Mesenchymal stem cell (in vitro differentiated cells and primary cell): Measurements from ENCODE around the gene SKOR1.

ENCODE experiments used
- DNase-seq: peaks from one replicate; pipeline ENCODE4 v3.0.0-alpha.2; 2013
- H2AFZ ChIP-seq: one replicate; pipeline ENCODE4 v1.6.1; 2013; ENCODE audit warnings: low read depth, mild to moderate bottlenecking, control low read depth, inconsistent platforms, low read length, moderate library complexity
- H2AK5ac ChIP-seq: 2 replicates; pipeline ENCODE4 v1.6.1; 2013; ENCODE audit warnings: low read length, moderate library complexity, mild to moderate bottlenecking, inconsistent platforms; ENCODE audit not compliant: severe bottlenecking
- H2BK120ac ChIP-seq: one replicate; pipeline ENCODE4 v1.6.1; 2013; ENCODE audit warnings: low read depth, mild to moderate bottlenecking, inconsistent platforms, low read length, moderate library complexity
- H2BK12ac ChIP-seq, 2 experiments: one replicate each; pipeline ENCODE4 v1.6.1; 2013; ENCODE audit warnings: inconsistent platforms in 2 of 2, low read length in 2 of 2, mild to moderate bottlenecking in 2 of 2, moderate library complexity in 2 of 2, control low read depth in 1 of 2
- H2BK15ac ChIP-seq: one replicate; pipeline ENCODE4 v1.6.1; 2013; ENCODE audit warnings: mild to moderate bottlenecking, low read depth, inconsistent platforms; ENCODE audit not compliant: poor library complexity, severe bottlenecking
- H2BK5ac ChIP-seq: 2 replicates; pipeline ENCODE4 v1.6.1; 2013; ENCODE audit warnings: low read depth, mild to moderate bottlenecking, low read length, control low read depth, inconsistent platforms; ENCODE audit not compliant: poor library complexity, severe bottlenecking
- H3K14ac ChIP-seq, 2 experiments: one replicate each; pipeline ENCODE4 v1.6.1; 2013; ENCODE audit warnings: inconsistent platforms in 2 of 2, low read length in 2 of 2, control low read depth in 1 of 2, mild to moderate bottlenecking in 1 of 2, moderate library complexity in 1 of 2
- H3K18ac ChIP-seq, 2 experiments: one replicate each; pipeline ENCODE4 v1.6.1; 2013; ENCODE audit warnings: inconsistent platforms in 2 of 2, low read length in 2 of 2, control low read depth in 1 of 2, low read depth in 1 of 2, mild to moderate bottlenecking in 1 of 2
- H3K23ac ChIP-seq, 2 experiments: one replicate each; pipeline ENCODE4 v1.6.1; 2013; ENCODE audit warnings: inconsistent platforms in 2 of 2, low read length in 2 of 2, mild to moderate bottlenecking in 2 of 2, moderate library complexity in 2 of 2, control low read depth in 1 of 2
- H3K27ac ChIP-seq: 2 replicates; pipeline ENCODE4 v1.5.1; 2013; ENCODE audit warnings: mild to moderate bottlenecking, moderate library complexity, low read length, control low read depth, inconsistent platforms; ENCODE audit not compliant: poor library complexity, severe bottlenecking
- H3K27me3 ChIP-seq, 2 experiments: 2 replicates each; pipeline versions ENCODE4 v1.6.1 to v1.7.0; 2013; ENCODE audit warnings: low read length in 2 of 2, mild to moderate bottlenecking in 2 of 2, moderate library complexity in 2 of 2, control low read depth in 1 of 2, inconsistent platforms in 1 of 2; ENCODE audit not compliant: control insufficient read depth in 1 of 2, insufficient read depth in 1 of 2
- H3K36me3 ChIP-seq, 2 experiments: 2 replicates each; pipeline versions ENCODE4 v1.6.1 to v1.7.0; 2013; ENCODE audit warnings: low read length in 2 of 2, control low read depth in 1 of 2, inconsistent platforms in 1 of 2, low read depth in 1 of 2, mild to moderate bottlenecking in 1 of 2; ENCODE audit not compliant: insufficient read depth in 2 of 2, control insufficient read depth in 1 of 2
- H3K4ac ChIP-seq, 2 experiments: one replicate each; pipeline ENCODE4 v1.6.1; 2013; ENCODE audit warnings: inconsistent platforms in 2 of 2, low read length in 2 of 2, mild to moderate bottlenecking in 2 of 2, moderate library complexity in 2 of 2, control low read depth in 1 of 2, low read depth in 1 of 2
- H3K4me1 ChIP-seq: 2 replicates; pipeline ENCODE4 v1.6.1; 2013; ENCODE audit warnings: low read depth, low read length, control low read depth; ENCODE audit not compliant: control insufficient read depth, insufficient read depth
- H3K4me2 ChIP-seq: 2 replicates; pipeline ENCODE4 v1.6.1; 2013; ENCODE audit warnings: low read length, mild to moderate bottlenecking, inconsistent platforms; ENCODE audit not compliant: poor library complexity, severe bottlenecking
- H3K4me3 ChIP-seq, 2 experiments: 2 replicates each; pipeline versions ENCODE4 v1.5.1 to v1.7.0; 2013; ENCODE audit warnings: low read length in 2 of 2, mild to moderate bottlenecking in 2 of 2, control low read depth in 1 of 2, low read depth in 1 of 2; ENCODE audit not compliant: insufficient read depth in 1 of 2
- H3K79me1 ChIP-seq: replicated peaks from 2 replicates; pipeline ENCODE4 v1.6.1; 2013; ENCODE audit warnings: mild to moderate bottlenecking, control low read depth, low read length, inconsistent platforms; ENCODE audit not compliant: poor library complexity, severe bottlenecking
- H3K9ac ChIP-seq: 2 replicates; pipeline ENCODE4 v1.7.0; 2013; ENCODE audit warnings: mild to moderate bottlenecking, low read length, moderate library complexity
- H3K9me3 ChIP-seq: 2 replicates; pipeline ENCODE4 v1.7.0; 2013; ENCODE audit warnings: mild to moderate bottlenecking, low read length; ENCODE audit not compliant: control insufficient read depth
- H4K8ac ChIP-seq: one replicate; pipeline ENCODE4 v1.6.1; 2013; ENCODE audit warnings: inconsistent platforms, mild to moderate bottlenecking, low read length, moderate library complexity
- H4K91ac ChIP-seq: one replicate; pipeline ENCODE4 v1.6.1; 2013; ENCODE audit warnings: mild to moderate bottlenecking, low read length, inconsistent platforms
- WGBS: methylation state at CpG from one replicate; pipeline ENCODE4 v1.1.7; 2013; ENCODE audit warnings: mixed read lengths; 5-methylcytosine and 5-hydroxymethylcytosine counted together

SKOR1 gene

DNA sequence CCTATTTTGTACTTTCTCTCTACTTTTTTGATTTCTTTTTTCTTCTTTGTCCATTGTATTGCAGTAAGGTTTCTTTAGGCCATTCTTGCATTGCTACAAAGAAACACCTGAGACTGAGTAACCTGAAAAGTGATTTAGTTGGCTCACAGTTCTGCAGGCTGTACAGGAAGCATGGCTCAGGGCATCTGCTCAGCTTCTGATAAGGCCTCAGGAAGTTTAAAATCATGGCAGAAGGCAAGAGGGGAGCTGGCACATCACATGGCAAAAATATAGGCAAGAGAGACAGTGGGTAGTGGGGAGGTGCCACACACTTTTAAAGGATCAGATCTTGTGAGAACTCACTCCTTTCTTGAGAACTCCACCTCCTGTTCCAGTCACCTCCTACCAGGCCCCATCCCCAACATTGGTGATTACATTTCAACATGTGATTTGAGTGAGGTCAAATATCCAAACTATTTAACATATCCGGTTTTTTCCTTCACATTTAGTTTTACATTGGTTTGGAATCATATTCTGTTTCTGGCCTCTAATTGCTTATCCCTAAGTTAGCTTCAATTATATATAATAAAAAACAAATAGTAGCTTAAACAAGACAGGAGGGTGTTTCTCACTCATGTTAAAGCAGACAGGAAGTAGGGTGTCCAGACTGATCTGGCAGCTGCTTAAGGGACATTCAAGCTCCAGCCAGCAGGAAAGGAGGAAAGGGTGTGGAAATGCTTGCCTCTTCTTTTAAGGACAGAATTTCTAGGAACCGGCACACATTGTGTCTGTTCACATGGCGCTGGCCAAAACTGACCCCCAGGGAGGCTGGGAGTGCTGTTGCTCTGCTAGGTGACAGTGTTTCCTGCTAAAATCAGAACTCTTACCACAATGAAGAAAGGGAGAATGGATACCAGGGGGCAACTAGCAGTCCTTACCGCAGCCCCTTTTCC is 28.8 kb upstream of the SKOR1 start:
- no peak overlapping the region for H2BK15ac ChIP-seq
- H3K23ac ChIP-seq, result no peak overlapping the region
- peaks cover 3 to 7% of the 10 kb centered on the region in 2 experiments for H3K36me3 ChIP-seq
- H3K27me3 ChIP-seq, result no peaks in the 10 kb centered on the region
- H3K4ac ChIP-seq, result no peak overlapping the region
- H3K9ac ChIP-seq, result no peak overlapping the region
- no peak overlapping the region for H2AFZ ChIP-seq
- no peak overlapping the region for H2BK120ac ChIP-seq
- H3K79me1 ChIP-seq, result no peaks in the 10 kb centered on the region
- H2BK12ac ChIP-seq, result no peak overlapping the region
- H3K4me1 ChIP-seq, result peaks cover 5% of the 10 kb centered on the region
- H3K9me3 ChIP-seq, result peaks cover 20% of the 10 kb centered on the region
- WGBS, result 63% methylated on average over 1 of the region's 4 CpGs
- no peak for DNase-seq
- H3K27ac ChIP-seq, result no peak overlapping the region
- H3K4me3 ChIP-seq, result no peak overlapping the region
- no peak overlapping the region for H4K91ac ChIP-seq
- H2BK5ac ChIP-seq, result no peak overlapping the region
- no peak overlapping the region for H4K8ac ChIP-seq
- H3K18ac ChIP-seq, result no peak overlapping the region
- H3K14ac ChIP-seq, result no peak overlapping the region
- no peak overlapping the region for H2AK5ac ChIP-seq
- H3K4me2 ChIP-seq, result no peak overlapping the region

DNA sequence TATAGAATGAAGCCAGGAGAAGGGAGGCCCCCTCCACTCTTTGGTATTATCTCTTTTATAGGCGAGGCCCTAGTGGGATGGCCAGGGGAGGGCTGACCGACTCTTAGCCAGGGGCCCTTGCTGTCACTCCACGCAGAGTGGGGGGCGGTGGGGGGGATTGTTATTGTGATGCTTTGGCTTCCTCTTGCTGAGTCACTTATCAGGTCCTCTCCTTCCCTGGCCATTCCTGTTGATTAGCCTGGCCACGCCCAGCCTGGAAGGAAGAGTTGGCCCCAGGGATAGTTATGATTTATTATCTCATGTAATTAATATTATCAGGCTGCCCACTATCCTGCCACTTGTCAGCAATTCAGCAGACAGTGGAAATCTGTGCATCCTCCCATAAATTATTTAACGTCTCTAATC is 25.5 kb upstream of the SKOR1 start:
- Histone ChIP-seq H3K4me1 (peaks cover 17% of the 10 kb centered on the region), H2BK5ac (no peak overlapping the region), H2BK15ac (no peak overlapping the region), H3K27ac (no peak overlapping the region), H3K9me3 (peaks cover 8% of the 10 kb centered on the region), H3K18ac (no peak overlapping the region), H2AFZ (no peak overlapping the region), H3K79me1 (no peaks in the 10 kb centered on the region), H2BK12ac (no peak overlapping the region), H3K9ac (no peak overlapping the region), H3K23ac (no peak overlapping the region), H3K27me3 (no peaks in the 10 kb centered on the region), H4K91ac (no peak overlapping the region), H3K14ac (no peak overlapping the region), H4K8ac (no peak overlapping the region), H3K4me2 (no peak overlapping the region), H3K4ac (no peak overlapping the region), H3K4me3 (no peak overlapping the region), H2BK120ac (no peak overlapping the region), H2AK5ac (no peak overlapping the region), H3K36me3 (peaks cover 0 to 7% of the 10 kb centered on the region in 2 experiments)
- WGBS, result 55% methylated on average over 4 of the region's 6 CpGs
- no peak for DNase-seq

DNA sequence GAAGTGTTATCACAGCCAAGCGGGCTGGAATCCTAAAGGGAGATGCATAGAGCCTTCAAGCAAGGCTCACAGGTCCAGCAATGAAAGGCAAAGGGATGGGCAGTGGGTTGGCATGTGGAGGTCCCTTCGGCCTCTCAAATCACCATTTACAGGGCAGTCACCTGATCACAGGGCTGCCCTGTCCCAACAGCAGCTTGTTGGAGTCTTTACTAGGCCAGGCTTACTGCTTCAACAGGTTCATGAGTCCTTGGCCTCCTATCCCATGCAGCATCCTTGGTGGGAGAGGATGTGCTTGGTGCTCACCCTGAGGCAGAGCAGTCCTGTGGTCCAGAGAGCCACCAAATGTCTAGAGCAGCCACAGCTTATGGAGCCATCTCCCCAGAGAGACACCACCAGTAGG is 24.2 kb upstream of the SKOR1 start:
- Histone ChIP-seq H3K14ac (no peak overlapping the region), H2AK5ac (no peak overlapping the region), H2BK120ac (no peak overlapping the region), H3K79me1 (no peaks in the 10 kb centered on the region), H2BK5ac (no peak overlapping the region), H3K23ac (no peak overlapping the region), H3K4me2 (no peak overlapping the region), H3K9ac (no peak overlapping the region), H3K18ac (no peak overlapping the region), H3K9me3 (no peaks in the 10 kb centered on the region), H3K4me1 (peaks cover 26% of the 10 kb centered on the region), H2BK12ac (no peak overlapping the region), H3K36me3 (peaks cover 0 to 9% of the 10 kb centered on the region in 2 experiments), H3K27ac (no peak overlapping the region), H3K4ac (no peak overlapping the region), H2BK15ac (no peak overlapping the region), H3K4me3 (no peak overlapping the region), H4K8ac (no peak overlapping the region), H2AFZ (no peak overlapping the region), H3K27me3 (no peaks in the 10 kb centered on the region), H4K91ac (no peak overlapping the region)
- no peak for DNase-seq
- WGBS, result 96% methylated on average over 2 of the region's 2 CpGs

DNA sequence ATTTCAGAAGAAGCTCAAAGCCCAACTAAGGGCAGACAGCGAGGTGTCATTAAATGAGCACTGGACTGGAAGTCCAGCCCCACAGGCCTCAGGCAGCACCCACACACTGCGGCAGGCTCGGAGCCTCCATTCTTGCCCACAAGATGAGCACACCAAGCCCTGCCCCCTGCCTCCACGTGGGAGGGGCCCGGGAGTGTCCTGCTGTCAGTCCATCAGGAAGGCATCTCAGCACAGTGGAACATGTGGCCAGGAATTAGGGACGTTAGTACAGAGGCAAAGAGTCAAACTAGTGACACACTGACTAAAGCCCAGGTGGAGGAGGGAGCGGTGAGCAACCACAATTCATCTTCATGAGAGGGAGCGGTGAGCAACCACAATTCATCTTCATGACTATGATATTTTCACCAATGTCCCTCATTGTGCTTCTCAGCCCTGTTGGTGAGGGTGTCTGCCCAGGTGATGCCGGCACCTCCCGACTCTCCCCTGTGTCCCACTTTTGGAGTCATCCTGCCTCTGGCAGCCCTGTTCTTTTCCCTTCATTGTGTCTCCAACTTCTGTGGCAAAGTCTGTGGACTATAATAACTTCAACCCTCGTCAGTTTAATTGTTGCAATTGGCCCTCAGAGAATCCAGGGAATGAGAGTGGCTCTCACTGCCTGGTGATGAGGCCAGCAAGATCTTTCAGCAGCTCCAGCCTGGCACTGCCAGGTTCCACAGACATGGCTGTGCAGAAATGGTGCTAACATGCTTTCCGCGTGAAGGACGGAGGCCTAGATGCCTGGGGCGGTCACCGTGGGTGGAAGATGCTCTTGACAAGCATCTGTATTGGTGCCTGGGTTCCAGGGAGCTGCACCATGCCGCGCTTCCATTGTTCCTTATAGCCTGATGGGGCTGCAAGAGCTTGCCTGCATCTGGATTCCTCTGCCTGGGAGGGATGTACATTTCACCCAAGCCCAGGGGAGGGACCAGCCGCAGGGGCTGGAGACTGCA is 23.1 kb upstream of the SKOR1 start:
- no peak overlapping the region for H3K23ac ChIP-seq
- no peak overlapping the region for H2BK12ac ChIP-seq
- no peak overlapping the region for H3K4me3 ChIP-seq
- peaks cover 30% of the 10 kb centered on the region for H3K4me1 ChIP-seq
- H2AK5ac ChIP-seq, result no peak overlapping the region
- no peak overlapping the region for H2BK15ac ChIP-seq
- H3K14ac ChIP-seq, result no peak overlapping the region
- H3K18ac ChIP-seq, result no peak overlapping the region
- no peak overlapping the region for H4K8ac ChIP-seq
- no peak overlapping the region for H3K4me2 ChIP-seq
- no peak overlapping the region for H2AFZ ChIP-seq
- H3K27ac ChIP-seq, result no peak overlapping the region
- H3K4ac ChIP-seq, result no peak overlapping the region
- no peak overlapping the region for H3K9ac ChIP-seq
- H2BK5ac ChIP-seq, result no peak overlapping the region
- peaks cover 6 to 18% of the 10 kb centered on the region in 2 experiments for H3K36me3 ChIP-seq
- no peaks in the 10 kb centered on the region for H3K9me3 ChIP-seq
- no peaks in the 10 kb centered on the region for H3K79me1 ChIP-seq
- H4K91ac ChIP-seq, result no peak overlapping the region
- DNase-seq, result no peak
- H3K27me3 ChIP-seq, result no peaks in the 10 kb centered on the region
- H2BK120ac ChIP-seq, result no peak overlapping the region
- WGBS, result 84% methylated on average over 19 of the region's 19 CpGs
